ENCODE data around the gene NPAS1.

- no peak for TF ChIP-seq ARNT (IDR thresholded peaks at IDR 0.05)
- no peak for TF ChIP-seq FOXA1 (IDR thresholded peaks at IDR 0.05)
- TF ChIP-seq FOXM1 (IDR thresholded peaks at IDR 0.05; ENCODE audit: borderline replicate concordance) = no peak
- no peak for TF ChIP-seq BHLHE40 (IDR thresholded peaks at IDR 0.05; ENCODE audit: borderline replicate concordance)
- TF ChIP-seq LEF1 (IDR thresholded peaks at IDR 0.05; ENCODE audit: borderline replicate concordance) = no peak
- no peak for TF ChIP-seq ELF4 (IDR thresholded peaks at IDR 0.05)
- TF ChIP-seq SP1 (IDR thresholded peaks at IDR 0.05) = no peak
- TF ChIP-seq PKNOX1 (IDR thresholded peaks at IDR 0.05) = no peak
- no peak for TF ChIP-seq TARDBP (IDR thresholded peaks at IDR 0.05)
These were observed 6.6 kb upstream of the NPAS1 start for GRCh38 chr19:47013041-47013517.
